ENCODE results near the gene LIPK.

LIPK gene

GRCh38 chr10:88742448-88742847 is 36.4 kb downstream of the LIPK start:
- TF ChIP-seq, protein P1, sequence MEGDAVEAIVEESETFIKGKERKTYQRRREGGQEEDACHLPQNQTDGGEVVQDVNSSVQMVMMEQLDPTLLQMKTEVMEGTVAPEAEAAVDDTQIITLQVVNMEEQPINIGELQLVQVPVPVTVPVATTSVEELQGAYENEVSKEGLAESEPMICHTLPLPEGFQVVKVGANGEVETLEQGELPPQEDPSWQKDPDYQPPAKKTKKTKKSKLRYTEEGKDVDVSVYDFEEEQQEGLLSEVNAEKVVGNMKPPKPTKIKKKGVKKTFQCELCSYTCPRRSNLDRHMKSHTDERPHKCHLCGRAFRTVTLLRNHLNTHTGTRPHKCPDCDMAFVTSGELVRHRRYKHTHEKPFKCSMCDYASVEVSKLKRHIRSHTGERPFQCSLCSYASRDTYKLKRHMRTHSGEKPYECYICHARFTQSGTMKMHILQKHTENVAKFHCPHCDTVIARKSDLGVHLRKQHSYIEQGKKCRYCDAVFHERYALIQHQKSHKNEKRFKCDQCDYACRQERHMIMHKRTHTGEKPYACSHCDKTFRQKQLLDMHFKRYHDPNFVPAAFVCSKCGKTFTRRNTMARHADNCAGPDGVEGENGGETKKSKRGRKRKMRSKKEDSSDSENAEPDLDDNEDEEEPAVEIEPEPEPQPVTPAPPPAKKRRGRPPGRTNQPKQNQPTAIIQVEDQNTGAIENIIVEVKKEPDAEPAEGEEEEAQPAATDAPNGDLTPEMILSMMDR (IDR thresholded peaks at IDR 0.05; ENCODE audit: unreplicated experiment in 3 of 3) = no peak
- H3K9me3 Mint-ChIP-seq = peaks cover 8% of the 10 kb centered on the region

GRCh38 chr10:88744002-88744401 is 38.0 kb downstream of the LIPK start:
- Mint-ChIP-seq H3K9me3 (peaks cover 15% of the 10 kb centered on the region), H3K4me1 (no peaks in the 10 kb centered on the region), H3K27ac (no peak overlapping the region)

More at GRCh38 chr10:88742448-88742847, 36.4 kb downstream of the LIPK start:
- Mint-ChIP-seq H3K27ac (no peak overlapping the region), H3K27me3 (ENCODE audit: low read depth) (no peaks in the 10 kb centered on the region), H3K36me3 (ENCODE audit: low read depth) (no peaks in the 10 kb centered on the region), H3K4me1 (no peaks in the 10 kb centered on the region), H3K4me3 (no peak overlapping the region)

GRCh38 chr10:88745633-88746032 is 39.6 kb downstream of the LIPK start:
- Mint-ChIP-seq H3K27me3 (ENCODE audit: low read depth) (no peaks in the 10 kb centered on the region), H3K27ac (no peak overlapping the region), H3K9me3 (peaks cover 23% of the 10 kb centered on the region), H3K4me3 (no peak overlapping the region), H3K4me1 (no peaks in the 10 kb centered on the region), H3K36me3 (ENCODE audit: low read depth) (no peaks in the 10 kb centered on the region)
- TF ChIP-seq, protein P1 (IDR thresholded peaks at IDR 0.05; ENCODE audit: unreplicated experiment in 3 of 3) = no peak

More at GRCh38 chr10:88744002-88744401, 38.0 kb downstream of the LIPK start:
- TF ChIP-seq, protein P1 (IDR thresholded peaks at IDR 0.05; ENCODE audit: unreplicated experiment in 3 of 3) = no peak
- Mint-ChIP-seq H3K4me3 (no peak overlapping the region), H3K36me3 (ENCODE audit: low read depth) (no peaks in the 10 kb centered on the region), H3K27me3 (ENCODE audit: low read depth) (no peaks in the 10 kb centered on the region)

DNA sequence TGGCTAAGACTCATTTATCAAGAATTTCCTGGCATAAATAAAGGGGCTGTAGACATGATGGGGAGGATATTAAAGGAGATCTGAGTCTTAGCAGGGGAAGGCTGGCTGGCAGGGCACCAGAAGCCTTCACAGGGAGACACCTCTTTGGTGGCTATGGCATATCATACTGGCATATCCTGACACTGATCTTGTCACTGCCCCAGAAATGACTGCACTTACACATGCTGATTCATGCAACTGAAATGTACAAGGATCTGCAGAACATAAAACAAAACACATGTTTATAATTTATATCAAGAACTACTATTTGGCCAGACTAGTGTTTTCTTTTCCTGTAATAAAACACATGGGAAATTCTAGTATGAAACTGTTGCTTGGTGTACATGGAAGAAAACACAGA is 48.2 kb downstream of the LIPK start:
- Mint-ChIP-seq H3K27ac (no peak overlapping the region), H3K27me3 (ENCODE audit: low read depth) (no peaks in the 10 kb centered on the region)

GRCh38 chr10:88755753-88756152 is 49.7 kb downstream of the LIPK start:
- Mint-ChIP-seq H3K27me3 (ENCODE audit: low read depth) (no peaks in the 10 kb centered on the region), H3K36me3 (ENCODE audit: low read depth) (no peaks in the 10 kb centered on the region), H3K9me3 (no peaks in the 10 kb centered on the region), H3K4me1 (no peaks in the 10 kb centered on the region), H3K4me3 (no peak overlapping the region), H3K27ac (no peak overlapping the region)
- TF ChIP-seq, protein P1 (IDR thresholded peaks at IDR 0.05; ENCODE audit: unreplicated experiment in 3 of 3) = no peak

More for the DNA sequence above, 48.2 kb downstream of the LIPK start:
- Mint-ChIP-seq H3K4me3 (no peak overlapping the region), H3K9me3 (peaks cover 7% of the 10 kb centered on the region), H3K4me1 (no peaks in the 10 kb centered on the region), H3K36me3 (ENCODE audit: low read depth) (no peaks in the 10 kb centered on the region)
- TF ChIP-seq, protein P1 (IDR thresholded peaks at IDR 0.05; ENCODE audit: unreplicated experiment in 3 of 3) = no peak

GRCh38 chr10:88756660-88757059 is 50.6 kb downstream of the LIPK start:
- TF ChIP-seq, protein P1 (IDR thresholded peaks at IDR 0.05; ENCODE audit: unreplicated experiment in 3 of 3) = no peak
- H3K36me3 Mint-ChIP-seq (ENCODE audit: low read depth) = no peaks in the 10 kb centered on the region
- no peak overlapping the region for H3K4me3 Mint-ChIP-seq

More at GRCh38 chr10:88756660-88757059, 50.6 kb downstream of the LIPK start:
- Mint-ChIP-seq H3K4me1 (no peaks in the 10 kb centered on the region), H3K27me3 (ENCODE audit: low read depth) (no peaks in the 10 kb centered on the region), H3K9me3 (no peaks in the 10 kb centered on the region), H3K27ac (no peak overlapping the region)

Measured in nephron (organoid).